OCI-LY3 (cell line): ENCODE measurements around the gene METTL21C.

Experiments
- EZH2phosphoT487 ChIP-seq: fragments of 200-600 bp; shearing (Covaris generic); IDR thresholded peaks from 2 replicates; pipeline ENCODE4 v1.6.1; 2018; ENCODE audit warnings: antibody characterized with exemption, mixed run types, low read depth
- TF ChIP-seq, protein P1 (sequence below): fragments of 200-600, 300-600 bp; sonication (generic); IDR thresholded peaks from 2 replicates; pipeline ENCODE4 v1.5.1; 2014; ENCODE audit warnings: antibody characterized with exemption, low read length, low read depth

DNA sequence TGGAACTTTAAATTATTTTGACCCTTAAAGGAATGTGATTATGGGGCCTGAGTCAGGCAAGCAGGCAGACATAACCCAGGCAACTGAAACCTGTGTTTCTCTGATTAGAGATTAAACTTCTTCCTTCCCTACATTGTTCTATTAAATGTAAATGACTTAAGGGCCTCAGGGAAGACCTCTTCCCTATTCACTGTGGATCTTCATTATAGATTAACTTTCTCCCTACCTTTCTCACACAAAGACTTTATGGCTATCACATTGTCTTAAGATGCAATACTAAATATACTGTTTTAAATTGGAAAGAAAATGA, 8.8 kb upstream of the METTL21C start:
- TF ChIP-seq, protein P1, sequence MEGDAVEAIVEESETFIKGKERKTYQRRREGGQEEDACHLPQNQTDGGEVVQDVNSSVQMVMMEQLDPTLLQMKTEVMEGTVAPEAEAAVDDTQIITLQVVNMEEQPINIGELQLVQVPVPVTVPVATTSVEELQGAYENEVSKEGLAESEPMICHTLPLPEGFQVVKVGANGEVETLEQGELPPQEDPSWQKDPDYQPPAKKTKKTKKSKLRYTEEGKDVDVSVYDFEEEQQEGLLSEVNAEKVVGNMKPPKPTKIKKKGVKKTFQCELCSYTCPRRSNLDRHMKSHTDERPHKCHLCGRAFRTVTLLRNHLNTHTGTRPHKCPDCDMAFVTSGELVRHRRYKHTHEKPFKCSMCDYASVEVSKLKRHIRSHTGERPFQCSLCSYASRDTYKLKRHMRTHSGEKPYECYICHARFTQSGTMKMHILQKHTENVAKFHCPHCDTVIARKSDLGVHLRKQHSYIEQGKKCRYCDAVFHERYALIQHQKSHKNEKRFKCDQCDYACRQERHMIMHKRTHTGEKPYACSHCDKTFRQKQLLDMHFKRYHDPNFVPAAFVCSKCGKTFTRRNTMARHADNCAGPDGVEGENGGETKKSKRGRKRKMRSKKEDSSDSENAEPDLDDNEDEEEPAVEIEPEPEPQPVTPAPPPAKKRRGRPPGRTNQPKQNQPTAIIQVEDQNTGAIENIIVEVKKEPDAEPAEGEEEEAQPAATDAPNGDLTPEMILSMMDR, result no peak
- TF ChIP-seq EZH2phosphoT487, result no peak
